Right cardiac atrium (tissue), 5 donors: ENCODE results near the gene FZD10. TPM values are rescaled to one million over a fixed set of nuclear protein-coding genes. Genes with fewer than 3 reads are reported as not detected.

Experiments used
- polyA plus RNA-seq: library from polyadenylated mRNA; stranded (reverse); fragments of 200-250 nt; gene quantifications from one replicate; pipeline ENCODE4 v1.2.3, GENCODE V29; 2013
- total RNA-seq, 4 donors: library from RNA; stranded (reverse); fragmentation: NEBNext Ultra II Directional; extraction: Animal tissue kit (Norgen Biotek cat#: 25700); gene quantifications; one replicate each; pipeline ENCODE4 v1.2.1, GENCODE V29; 2021
- donor health status: healthy with polysubstance abuse.
- donor health status: DM: no; HTN: yes; CAD: no.
- donor health status: DM: no; HTN: no; CAD: no.
- donor health status: DM: no; HTN: yes; CAD: no; lungs with severe emphysema.
- donor health status: DM: yes; HTN: yes; CAD: no.

Gene FZD10
- total and polyA plus RNA-seq, 5 donors = 0.06 to 0.28 (median 0.19) TPM; not detected in 1

Other genes starting within 250 kb of the FZD10 start
- not detected for gene PIWIL1, start 175.4 kb downstream of the FZD10 start, total RNA-seq
- gene PIWIL1, start 175.4 kb downstream of the FZD10 start, polyA plus RNA-seq = not detected